Gastroesophageal sphincter (tissue), 4 donors: ENCODE data around the gene TNIP1. TPM values are rescaled to one million over a fixed set of nuclear protein-coding genes. Genes with fewer than 3 reads are reported as not detected.

Experiments used
- ATAC-seq: fragments of 150-250 bp; one replicate; pipeline ENCODE4 v1.9.1; 2016; ENCODE audit warnings: mild to moderate bottlenecking, moderate library complexity
- H3K27ac ChIP-seq, 4 donors: fragments of 200-600 bp; sonication (generic) in 3 of 4; 1 replicate in 3 of 4; 2 replicates in 1 of 4; pipeline ENCODE4 v1.5.1; 2016 to 2019
- H3K27me3 ChIP-seq: fragments of 200-600 bp; sonication (generic); one replicate; pipeline ENCODE4 v1.5.1; 2019
- H3K36me3 ChIP-seq, 2 donors: fragments of 200-600 bp; sonication (generic); one replicate each; pipeline ENCODE4 v1.5.1; 2019; ENCODE audit warnings: control low read depth in 1 of 2
- H3K4me1 ChIP-seq, 3 donors: fragments of 200-600 bp; sonication (generic); 1 replicate in 2 of 3; 2 replicates in 1 of 3; pipeline ENCODE4 v1.5.1; 2016 to 2019; ENCODE audit warnings: control low read depth in 2 of 3
- H3K4me3 ChIP-seq, 2 donors: fragments of 200-600 bp; sonication (generic); one replicate each; pipeline ENCODE4 v1.5.1; 2019; ENCODE audit warnings: mild to moderate bottlenecking in 1 of 2, moderate library complexity in 1 of 2
- H3K9me3 ChIP-seq, 3 donors: fragments of 200-600 bp; sonication (generic); one replicate each; pipeline ENCODE4 v1.5.1; 2017 to 2019; ENCODE audit warnings: control low read depth in 2 of 3
- CTCF ChIP-seq, 4 experiments: fragments of 200-600 bp in 2 of 4; fragments of 450-650 bp in 2 of 4; sonication (generic) in 1 of 4; IDR thresholded peaks; one replicate each; pipeline ENCODE4 v1.5.1; 2017 to 2019; ENCODE audit warnings: antibody characterized with exemption in 4 of 4, mild to moderate bottlenecking in 2 of 4, moderate library complexity in 2 of 4
- EP300 ChIP-seq: sonication (generic); formaldehyde crosslinking; IDR thresholded peaks from one replicate; pipeline ENCODE4 v1.6.1; 2017; ENCODE audit warnings: antibody characterized with exemption, mild to moderate bottlenecking
- POLR2A ChIP-seq, 2 donors: fragments of 450-650 bp; IDR thresholded peaks; one replicate each; pipeline ENCODE4 v1.6.1; 2017; ENCODE audit warnings: antibody characterized with exemption in 2 of 2, mild to moderate bottlenecking in 2 of 2, moderate library complexity in 1 of 2
- POLR2AphosphoS5 ChIP-seq: sonication (generic); formaldehyde crosslinking; IDR thresholded peaks from one replicate; pipeline ENCODE4 v1.6.1; 2017; ENCODE audit warnings: antibody characterized with exemption
- WGBS, 2 donors: methylation state at CpG; one replicate each; pipeline ENCODE4 v1.1.5; 2018; ENCODE audit warnings: low coverage in 1 of 2; 5-methylcytosine and 5-hydroxymethylcytosine counted together
- total RNA-seq, 4 donors: library from RNA; depleted of rRNA; stranded (reverse); fragments of >200 nt; gene quantifications; one replicate each; pipeline ENCODE4 v1.1.0, GENCODE V29; 2016

The TNIP1 gene
- total RNA-seq, 4 donors from 2014 or later: 74.2 to 142 (median 97.9) TPM

GRCh38 chr5:151048526-151048925 lies 32.3 kb downstream of the TNIP1 start:
- no peak for ATAC-seq
- Histone ChIP-seq H3K27ac (peak overlapping the region in 2 of 4 donors; percentile 1 to 4), H3K36me3 (peaks cover 0 to 85% of the 10 kb centered on the region in 2 donors), H3K4me3 (no peak overlapping the region), H3K9me3 (no peaks in the 10 kb centered on the region), H3K4me1 (peaks cover 0 to 44% (median 9%) of the 10 kb centered on the region in 3 donors), H3K27me3 (no peaks in the 10 kb centered on the region)
- TF ChIP-seq CTCF (IDR thresholded peaks at IDR 0.05) (peak in 3 of 4 experiments; percentile 25 to 42 (median 40)), EP300 (no peak)
- 60% methylated on average over 7 of the region's 7 CpGs; no CpG with 5 or more reads in 1 of the 2 donors for WGBS, 2 donors

- Histone ChIP-seq H3K9me3 (no peaks in the 10 kb centered on the region), H3K36me3 (peaks cover 0 to 86% of the 10 kb centered on the region in 2 donors), H3K27ac (peak overlapping the region in 2 of 4 donors; percentile 1 to 35), H3K27me3 (no peaks in the 10 kb centered on the region), H3K4me3 (no peak overlapping the region), H3K4me1 (peaks cover 0 to 44% (median 9%) of the 10 kb centered on the region in 3 donors)
- 64 to 87% methylated on average over 5 to 11 of the region's 13 CpGs for WGBS, 2 donors
- TF ChIP-seq EP300: no peak
- TF ChIP-seq CTCF (IDR thresholded peaks at IDR 0.05): peak; percentile 89 to 94 (median 92)
- peak; percentile 57 for ATAC-seq
Measured at GRCh38 chr5:151047814-151048425, 32.9 kb downstream of the TNIP1 start.

- no peak overlapping the region for H3K4me3 ChIP-seq
- H3K27me3 ChIP-seq: no peaks in the 10 kb centered on the region
- peaks cover 7 to 41% (median 24%) of the 10 kb centered on the region in 3 donors for H3K4me1 ChIP-seq
- no peaks in the 10 kb centered on the region for H3K9me3 ChIP-seq
- peak overlapping the region in 1 of 4 donors; percentile 32 for H3K27ac ChIP-seq
- no peak for TF ChIP-seq CTCF (IDR thresholded peaks at IDR 0.05)
- no peak for TF ChIP-seq EP300
- peaks cover 0 to 91% of the 10 kb centered on the region in 2 donors for H3K36me3 ChIP-seq
- ATAC-seq: no peak
- WGBS, 2 donors: 89 to 99% methylated on average over 7 to 8 of the region's 12 CpGs
Measured at GRCh38 chr5:151042453-151043093, 38.3 kb downstream of the TNIP1 start.

DNA sequence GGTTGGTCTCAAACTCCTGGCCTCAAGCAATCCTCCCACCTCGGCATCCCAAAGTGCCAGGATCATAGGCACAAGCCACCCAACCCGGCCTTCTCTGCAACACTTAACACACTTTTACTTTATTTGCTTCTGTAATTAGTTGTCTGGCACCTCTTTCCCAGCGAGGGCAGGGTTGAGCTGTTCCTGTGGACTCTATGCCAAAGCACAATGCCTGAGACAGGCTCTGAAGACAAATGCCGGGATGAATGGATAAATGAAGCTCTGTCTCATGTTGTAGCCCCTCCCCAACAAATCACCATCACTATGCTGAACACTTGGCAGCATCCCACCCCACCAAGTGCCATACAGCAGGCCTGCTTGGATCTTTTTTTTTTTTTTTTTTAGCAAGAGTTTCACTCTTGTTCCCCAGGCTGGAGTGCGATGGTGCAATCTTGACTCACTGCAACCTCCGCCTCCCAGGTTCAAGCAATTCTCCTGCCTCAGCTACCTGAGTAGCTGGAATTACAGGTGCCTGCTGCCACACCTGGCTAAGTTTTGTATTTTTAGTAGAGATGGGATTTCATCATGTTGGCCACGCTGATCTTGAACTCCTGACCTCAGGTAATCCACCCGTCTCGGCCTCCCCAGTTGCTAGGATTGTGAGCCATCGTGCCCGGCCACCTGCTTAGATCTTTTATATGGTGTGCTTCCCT lies 39.1 kb downstream of the TNIP1 start:
- no peaks in the 10 kb centered on the region for H3K27me3 ChIP-seq
- H3K27ac ChIP-seq: peak overlapping the region in 1 of 4 donors; percentile 85
- H3K4me1 ChIP-seq: peaks cover 7 to 41% (median 30%) of the 10 kb centered on the region in 3 donors
- peaks cover 0 to 90% of the 10 kb centered on the region in 2 donors for H3K36me3 ChIP-seq
- H3K9me3 ChIP-seq: no peaks in the 10 kb centered on the region
- TF ChIP-seq POLR2A (IDR thresholded peaks at IDR 0.05) (no peak), EP300 (no peak), CTCF (IDR thresholded peaks at IDR 0.05) (no peak), POLR2AphosphoS5 (no peak)
- H3K4me3 ChIP-seq: no peak overlapping the region
- 80 to 91% methylated on average over 6 to 9 of the region's 11 CpGs for WGBS, 2 donors
- no peak for ATAC-seq
